Thymus (tissue), 14 donors: ENCODE data around the gene SMIM1. TPM values are rescaled to one million over a fixed set of nuclear protein-coding genes. Genes with fewer than 3 reads are reported as not detected.
A peak's percentile ranks its signal among the peaks of the same experiment; 100 is the strongest.
"Not testable (repeated sequence)": the region's sequence is repeated elsewhere in the genome, so short reads cannot be mapped to it uniquely, and the experiment has no call there.

ENCODE experiments used
- DNase-seq, 9 donors: peaks; one replicate each; pipeline ENCODE4 v3.0.0-alpha.2; 2013; ENCODE audit warnings: low spot score in 9 of 9, low read depth in 6 of 9, missing footprints in 1 of 9
- H3K27ac ChIP-seq, 2 donors: one replicate each; pipeline ENCODE4 v1.5.1; 2013; ENCODE audit warnings: control low read depth in 1 of 2, low read depth in 1 of 2, low read length in 1 of 2, mild to moderate bottlenecking in 1 of 2, moderate library complexity in 1 of 2
- H3K27me3 ChIP-seq, 2 donors: one replicate each; pipeline ENCODE4 v1.5.1; 2013; ENCODE audit warnings: low read length in 1 of 2; ENCODE audit not compliant: control insufficient read depth in 2 of 2, insufficient read depth in 1 of 2
- H3K36me3 ChIP-seq, 2 donors: one replicate each; pipeline ENCODE4 v1.5.1; 2013; ENCODE audit warnings: low read length in 1 of 2, mild to moderate bottlenecking in 1 of 2, moderate library complexity in 1 of 2; ENCODE audit not compliant: control insufficient read depth in 2 of 2, insufficient read depth in 2 of 2
- H3K4me1 ChIP-seq, 2 donors: one replicate each; pipeline ENCODE4 v1.5.1; 2013; ENCODE audit warnings: low read length in 2 of 2; ENCODE audit not compliant: control insufficient read depth in 2 of 2, insufficient read depth in 2 of 2
- H3K4me3 ChIP-seq, 2 donors: one replicate each; pipeline ENCODE4 v1.5.1; 2013; ENCODE audit warnings: low read length in 2 of 2, control low read depth in 1 of 2, mild to moderate bottlenecking in 1 of 2
- H3K9me3 ChIP-seq, 2 donors: one replicate each; pipeline ENCODE4 v1.5.1; 2013; ENCODE audit warnings: low read length in 1 of 2, mild to moderate bottlenecking in 1 of 2; ENCODE audit not compliant: control insufficient read depth in 2 of 2, insufficient read depth in 1 of 2
- WGBS: extraction: QIAGEN DNeasy Blood & Tissue Kit; methylation state at CpG from one replicate; pipeline ENCODE4 v1.1.7; 2013; 5-methylcytosine and 5-hydroxymethylcytosine counted together
- long read RNA-seq, 10 donors: transcript quantifications; one replicate each; lab custom pipeline, GENCODE V29; 2026
- polyA plus RNA-seq: library from polyadenylated mRNA; stranded (reverse); fragments of 200-250 nt; gene quantifications from one replicate; pipeline ENCODE4 v1.2.3, GENCODE V29; 2013
- total RNA-seq: library from RNA; stranded (reverse); fragments of 120-200 nt; gene quantifications from one replicate; pipeline ENCODE4 v1.2.4, GENCODE V29; 2013
- donor health status: healthy.

The SMIM1 gene, protein sequence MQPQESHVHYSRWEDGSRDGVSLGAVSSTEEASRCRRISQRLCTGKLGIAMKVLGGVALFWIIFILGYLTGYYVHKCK
- total RNA-seq: 6.9 TPM
- polyA plus RNA-seq: 7.0 TPM
- long read RNA-seq, donor 1: 0 reads
- long read RNA-seq, donor 2, partial matches to known transcripts: 0 of 2 reads
- long read RNA-seq, donor 2, other reads (novel, unspliced or antisense): 0 of 2 reads
- long read RNA-seq, donor 3, partial matches to known transcripts: 0 of 2 reads
- long read RNA-seq, donor 3, other reads (novel, unspliced or antisense): 0 of 2 reads
- long read RNA-seq, donor 4, partial matches to known transcripts: 0 of 3 reads
- long read RNA-seq, donor 4, other reads (novel, unspliced or antisense): 0 of 3 reads
- long read RNA-seq, donor 5, transcript SMIM1-204 (4 exons, 446 nt): major isoform, 7 of 9 reads
- long read RNA-seq, donor 5, partial matches to known transcripts: 0 of 9 reads
- long read RNA-seq, donor 5, other reads (novel, unspliced or antisense): 0 of 9 reads
- long read RNA-seq, donor 6, partial matches to known transcripts: 0 of 2 reads
- long read RNA-seq, donor 6, other reads (novel, unspliced or antisense): 0 of 2 reads
- long read RNA-seq, donor 7, partial matches to known transcripts: 0 of 2 reads
- long read RNA-seq, donor 7, other reads (novel, unspliced or antisense): 0 of 2 reads
- long read RNA-seq, donor 8, partial matches to known transcripts: 0 of 3 reads
- long read RNA-seq, donor 8, other reads (novel, unspliced or antisense): 0 of 3 reads
- long read RNA-seq, donor 9, partial matches to known transcripts: 0 of 1 reads
- long read RNA-seq, donor 9, other reads (novel, unspliced or antisense): 0 of 1 reads
- long read RNA-seq, donor 10, partial matches to known transcripts: 0 of 3 reads
- long read RNA-seq, donor 10, other reads (novel, unspliced or antisense): 0 of 3 reads

DNA sequence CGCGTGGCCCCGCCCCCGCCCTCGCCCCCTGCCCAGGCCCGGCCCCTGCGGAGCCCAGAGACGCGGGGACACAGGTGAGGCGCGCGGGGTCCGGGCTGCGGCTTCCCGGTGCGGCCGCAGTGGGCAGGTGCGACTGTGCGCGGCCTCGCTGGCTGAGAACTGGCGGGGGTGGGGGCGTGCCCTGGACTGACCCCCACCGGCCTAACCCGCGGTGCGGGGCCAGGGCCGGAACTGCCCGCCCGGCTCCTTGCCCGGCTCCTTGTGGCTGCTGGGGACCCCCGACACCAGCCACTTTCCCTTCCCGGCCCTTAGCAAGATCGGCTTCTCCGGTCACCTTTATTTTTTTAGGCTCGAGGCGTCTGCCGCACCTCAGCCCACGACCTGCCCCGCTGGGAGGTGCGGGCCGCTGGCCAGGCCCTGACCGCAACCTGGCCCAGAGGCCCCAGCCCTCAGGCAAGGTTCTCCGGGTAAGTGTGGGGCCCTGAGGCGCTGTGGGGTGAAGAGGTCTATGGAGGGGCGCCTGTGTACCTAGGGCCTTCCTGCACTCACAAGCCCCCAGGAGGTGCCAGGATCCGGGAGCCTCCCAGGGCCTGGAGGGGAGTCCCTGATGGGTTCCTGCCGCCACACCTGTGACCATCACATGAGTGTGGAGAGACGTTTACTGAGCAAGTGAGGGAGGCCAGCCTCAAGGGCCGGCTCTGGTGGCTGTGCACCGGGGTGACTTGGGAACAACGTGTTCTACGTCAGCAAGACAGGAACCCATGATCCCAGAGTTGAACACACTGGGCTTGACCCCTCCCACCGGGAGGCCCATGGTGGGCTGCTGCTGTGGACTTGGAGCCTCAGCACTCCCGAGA is at the start of gene SMIM1:
TSS of gene SMIM1 (plus strand) at position 35 of the 857 bp plus-strand sequence. CDS start 2,625 bp downstream, outside the sequence.
- Histone ChIP-seq H3K9me3 (no peaks in the 10 kb centered on the region), H3K36me3 (no peaks in the 10 kb centered on the region), H3K27ac (peak within 1 kb of the TSS in 1 of 2 donors; percentile 21), H3K4me3 (peak within 1 kb of the TSS; percentile 1 to 56), H3K27me3 (peaks cover 17 to 41% of the 10 kb centered on the region in 2 donors), H3K4me1 (peaks cover 11 to 23% of the 10 kb centered on the region in 2 donors)
- no peak for DNase-seq
- 18% methylated on average over 55 of the region's 55 CpGs for WGBS

DNA sequence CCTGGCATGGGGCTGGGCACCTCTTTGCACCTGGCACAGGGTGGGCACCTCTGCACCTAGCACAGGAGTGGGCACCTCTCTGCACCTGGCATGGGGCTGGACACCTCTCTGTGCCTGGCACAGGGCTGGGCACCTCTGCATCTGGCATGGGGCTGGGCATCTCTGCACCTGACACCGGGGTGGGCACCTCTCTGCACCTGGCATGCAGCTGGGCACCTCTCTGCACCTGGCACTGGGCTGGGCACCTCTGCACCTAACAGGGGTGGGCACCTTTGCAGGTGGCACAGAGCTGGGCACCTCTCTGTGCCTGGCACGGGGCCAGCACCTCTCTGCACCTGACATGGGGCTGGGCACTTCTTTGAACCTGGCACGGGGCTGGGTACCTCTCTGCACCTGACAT is 49.7 kb upstream of the SMIM1 start:
- no peak for DNase-seq
- H3K27ac ChIP-seq: no peak overlapping the region
- 74% methylated on average over 3 of the region's 3 CpGs for WGBS
- H3K4me1 ChIP-seq: peaks cover 2% of the 10 kb centered on the region in 2 donors
- H3K9me3 ChIP-seq: no peaks in the 10 kb centered on the region
- H3K4me3 ChIP-seq: no peak overlapping the region
- no peaks in the 10 kb centered on the region for H3K36me3 ChIP-seq
- H3K27me3 ChIP-seq: peaks cover 0 to 11% of the 10 kb centered on the region in 2 donors

GRCh38 chr1:3724416-3725030 is 48.0 kb upstream of the SMIM1 start:
- not testable (repeated sequence) for H3K9me3 ChIP-seq, H3K27me3 ChIP-seq, H3K27ac ChIP-seq, H3K36me3 ChIP-seq, H3K4me3 ChIP-seq, H3K4me1 ChIP-seq
- DNase-seq: peak in 8 of 9 donors; percentile 26 to 83 (median 54)
- WGBS: 46% methylated on average over 18 of the region's 18 CpGs

GRCh38 chr1:3725366-3725765 is 47.2 kb upstream of the SMIM1 start:
- no peaks in the 10 kb centered on the region for H3K36me3 ChIP-seq
- no peaks in the 10 kb centered on the region for H3K4me1 ChIP-seq
- 97% methylated on average over 2 of the region's 2 CpGs for WGBS
- H3K27ac ChIP-seq: no peak overlapping the region
- H3K9me3 ChIP-seq: no peaks in the 10 kb centered on the region
- no peak overlapping the region for H3K4me3 ChIP-seq
- DNase-seq: no peak
- H3K27me3 ChIP-seq: peaks cover 0 to 7% of the 10 kb centered on the region in 2 donors

DNA sequence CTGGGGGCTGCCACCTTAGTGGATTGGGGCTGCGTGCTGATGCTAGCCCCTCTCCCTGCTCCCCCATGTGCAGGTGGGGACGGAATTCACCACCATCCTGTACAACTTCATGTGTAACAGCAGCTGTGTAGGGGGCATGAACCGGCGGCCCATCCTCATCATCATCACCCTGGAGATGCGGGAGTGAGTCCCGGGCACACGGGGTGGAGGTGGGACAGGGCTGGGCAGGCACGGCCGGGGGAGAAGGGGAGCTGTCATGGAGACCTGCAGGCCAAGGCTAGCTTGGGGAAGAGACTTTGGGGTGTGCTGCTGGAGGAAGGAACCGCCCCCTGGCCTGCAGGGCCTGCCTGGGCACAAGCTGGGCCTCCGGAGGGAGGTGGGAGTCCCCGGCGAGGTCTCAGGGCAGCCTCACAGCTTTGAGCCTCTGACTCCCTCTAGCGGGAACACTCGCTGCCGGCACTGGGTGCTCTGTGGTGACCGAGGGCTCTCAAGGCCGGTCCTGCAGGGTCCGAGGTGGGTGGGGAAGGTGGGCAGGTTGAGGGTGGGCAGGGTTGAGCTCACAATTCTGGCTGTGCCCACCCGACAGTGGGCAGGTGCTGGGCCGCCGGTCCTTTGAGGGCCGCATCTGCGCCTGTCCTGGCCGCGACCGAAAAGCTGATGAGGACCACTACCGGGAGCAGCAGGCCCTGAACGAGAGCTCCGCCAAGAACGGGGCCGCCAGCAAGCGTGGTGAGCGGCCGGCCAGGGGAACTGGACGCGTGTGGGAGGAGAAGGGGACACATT is 45.3 kb upstream of the SMIM1 start:
- Histone ChIP-seq H3K4me1 (no peaks in the 10 kb centered on the region), H3K36me3 (no peaks in the 10 kb centered on the region), H3K27ac (no peak overlapping the region), H3K27me3 (peaks cover 0 to 14% of the 10 kb centered on the region in 2 donors), H3K9me3 (no peaks in the 10 kb centered on the region), H3K4me3 (no peak overlapping the region)
- 56% methylated on average over 37 of the region's 37 CpGs for WGBS
- DNase-seq: no peak

DNA sequence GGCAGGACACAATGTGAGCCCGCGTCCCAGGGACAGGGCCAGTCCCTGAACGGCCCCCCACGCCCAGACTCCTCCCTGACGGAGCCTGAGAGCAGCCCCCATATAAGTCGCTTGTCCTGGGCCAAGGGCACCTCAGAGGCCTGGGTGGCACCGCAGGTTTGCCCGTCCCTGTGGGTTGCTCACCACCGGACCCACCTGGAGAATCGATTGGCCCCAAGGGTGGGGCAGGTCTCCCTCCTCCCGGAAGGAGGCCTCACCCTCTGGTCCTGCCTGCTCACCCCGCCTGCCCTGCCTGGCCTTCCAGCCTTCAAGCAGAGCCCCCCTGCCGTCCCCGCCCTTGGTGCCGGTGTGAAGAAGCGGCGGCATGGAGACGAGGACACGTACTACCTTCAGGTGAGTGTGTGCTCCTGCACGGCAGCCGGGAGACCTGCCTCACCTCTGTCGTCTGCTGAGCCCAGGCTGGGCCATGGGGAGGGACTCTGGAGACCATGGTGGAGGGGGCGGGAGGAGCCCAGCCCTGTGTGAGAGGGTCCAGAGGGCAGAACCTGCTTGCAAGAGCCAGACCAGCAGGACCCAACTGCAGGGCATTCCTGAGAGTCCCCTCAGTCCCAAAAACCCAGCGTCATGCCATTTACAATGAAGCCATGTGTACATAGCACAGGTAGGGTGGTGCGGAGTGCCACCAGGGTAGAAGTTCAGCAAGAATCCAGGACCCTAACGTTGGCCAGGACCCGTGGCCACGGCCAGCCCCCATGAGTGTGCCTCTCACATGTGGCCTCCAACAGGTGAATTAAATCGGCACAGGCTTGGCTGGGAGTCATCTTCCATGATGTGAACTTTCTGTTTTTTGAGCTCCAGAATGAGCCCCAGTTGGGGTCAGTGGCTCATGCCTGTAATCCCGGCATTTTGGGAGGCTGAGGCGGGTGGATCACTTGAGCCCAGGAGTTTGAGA is 44.4 kb upstream of the SMIM1 start:
- WGBS: 92% methylated on average over 31 of the region's 31 CpGs
- no peak for DNase-seq
- Histone ChIP-seq H3K4me3 (no peak overlapping the region), H3K9me3 (no peaks in the 10 kb centered on the region), H3K4me1 (no peaks in the 10 kb centered on the region), H3K27me3 (peaks cover 0 to 23% of the 10 kb centered on the region in 2 donors), H3K36me3 (no peaks in the 10 kb centered on the region), H3K27ac (no peak overlapping the region)
